ENCODE measurements around the gene SLC46A1. TPM values are rescaled to one million over a fixed set of nuclear protein-coding genes. Genes with fewer than 3 reads are reported as not detected.
"Not testable (repeated sequence)": the region's sequence is repeated elsewhere in the genome, so short reads cannot be mapped to it uniquely, and the experiment has no call there.

SLC46A1 gene
- total RNA-seq (2014; rRNA removed; shearing (Covaris generic)) = 5.0 and 5.1 TPM in 2 replicates

DNA sequence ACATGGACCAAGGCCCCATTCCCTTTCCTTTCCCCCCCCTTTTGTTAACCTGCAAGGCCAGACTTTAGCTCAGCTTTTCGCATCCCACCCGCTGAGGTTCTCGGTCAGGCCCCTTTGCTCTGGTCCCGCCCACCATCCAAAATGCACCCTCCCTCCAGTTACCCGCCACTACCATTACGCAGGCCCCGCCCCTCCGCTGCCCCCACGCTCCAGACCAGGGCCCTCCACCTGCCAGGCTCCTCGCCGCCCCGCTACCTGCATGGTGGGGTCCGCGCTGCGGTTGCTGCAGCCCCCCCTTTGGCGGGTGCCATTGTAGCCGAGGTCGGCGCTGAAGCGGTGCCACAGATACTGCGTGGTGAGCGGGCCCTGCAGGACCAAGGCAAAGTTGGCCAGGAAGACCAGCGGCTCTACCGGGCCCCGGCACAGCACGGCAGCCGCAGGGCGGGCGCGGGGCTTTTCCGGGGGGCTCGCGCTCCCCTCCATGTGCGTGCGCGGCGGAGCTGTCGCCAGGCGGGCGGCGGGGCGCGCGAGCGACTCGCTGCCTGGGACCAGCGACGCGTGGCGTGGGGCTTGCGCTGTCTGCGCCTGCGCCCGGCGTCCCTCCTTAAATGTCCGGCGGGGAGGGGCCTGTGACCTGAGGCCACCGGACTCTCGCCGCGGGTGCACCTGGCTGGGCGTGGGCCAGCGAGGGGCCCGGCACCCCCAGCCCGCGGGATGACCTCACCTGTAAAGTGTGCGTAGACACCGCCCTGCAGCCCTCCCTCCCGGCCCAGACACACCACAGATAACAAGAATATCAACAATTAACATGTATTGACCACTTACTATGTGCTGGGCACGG lies at the start of gene SLC46A1:
SLC46A1 (minus strand) TSS at position 581 of the 841 bp plus-strand sequence; CDS start at position 483, 98 bp downstream.
- peak; percentile 18 for DNase-seq (ENCODE audit: low spot score)

- no peak for DNase-seq (ENCODE audit: low spot score)
These were observed 43.8 kb upstream of the SLC46A1 start for GRCh38 chr17:28449859-28450258.

- DNase-seq (ENCODE audit: low spot score) = no peak
These were observed 41.4 kb upstream of the SLC46A1 start for GRCh38 chr17:28447396-28447760.

- peak; percentile 15 for DNase-seq (ENCODE audit: low spot score)
These were observed 40.8 kb upstream of the SLC46A1 start for GRCh38 chr17:28446716-28447395.

- DNase-seq (ENCODE audit: low spot score) = no peak
These were observed 38.1 kb upstream of the SLC46A1 start for GRCh38 chr17:28443901-28444638.

- not testable (repeated sequence) for DNase-seq (ENCODE audit: low spot score)
These were observed 28.3 kb upstream of the SLC46A1 start for GRCh38 chr17:28434326-28434725.

DNA sequence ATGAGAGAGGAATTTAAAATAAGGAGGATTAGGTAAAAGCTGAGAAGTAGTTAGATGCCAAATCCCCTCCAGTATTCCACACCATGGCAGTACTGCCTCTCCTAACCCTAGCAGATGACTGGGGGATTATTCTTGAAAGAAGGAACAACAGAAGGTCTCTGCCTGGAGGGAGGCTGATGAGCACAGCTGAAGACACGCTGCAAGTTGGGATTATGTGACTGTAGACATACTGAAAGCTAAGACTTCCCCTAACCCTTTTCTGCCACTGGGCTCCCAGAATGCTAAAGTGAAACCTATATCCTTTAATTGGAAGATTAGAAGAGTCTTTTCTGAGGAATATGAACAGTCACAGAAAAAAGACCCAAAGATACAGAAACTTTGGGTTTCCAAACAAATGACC lies 27.7 kb upstream of the SLC46A1 start:
- no peak for DNase-seq (ENCODE audit: low spot score)

DNA sequence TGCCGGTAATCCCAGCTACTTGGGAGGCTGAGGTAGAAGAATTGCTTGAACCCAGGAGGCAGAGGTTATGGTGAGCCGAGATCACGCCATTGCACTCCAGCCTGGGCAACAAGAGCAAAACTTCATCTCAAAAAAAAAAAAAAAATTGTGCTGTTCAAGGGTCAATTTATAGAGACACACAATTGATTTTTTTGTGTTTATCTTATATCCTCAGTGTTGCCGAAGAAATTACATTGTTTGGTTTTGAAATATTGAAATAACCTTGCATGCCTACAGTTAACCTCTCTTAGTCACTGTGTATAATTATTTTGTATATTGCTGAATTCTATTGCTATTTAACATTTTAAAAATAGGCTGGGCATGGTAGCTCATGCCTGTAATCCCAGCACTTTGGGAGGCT lies 22.0 kb upstream of the SLC46A1 start:
- not testable (repeated sequence) for DNase-seq (ENCODE audit: low spot score)

DNA sequence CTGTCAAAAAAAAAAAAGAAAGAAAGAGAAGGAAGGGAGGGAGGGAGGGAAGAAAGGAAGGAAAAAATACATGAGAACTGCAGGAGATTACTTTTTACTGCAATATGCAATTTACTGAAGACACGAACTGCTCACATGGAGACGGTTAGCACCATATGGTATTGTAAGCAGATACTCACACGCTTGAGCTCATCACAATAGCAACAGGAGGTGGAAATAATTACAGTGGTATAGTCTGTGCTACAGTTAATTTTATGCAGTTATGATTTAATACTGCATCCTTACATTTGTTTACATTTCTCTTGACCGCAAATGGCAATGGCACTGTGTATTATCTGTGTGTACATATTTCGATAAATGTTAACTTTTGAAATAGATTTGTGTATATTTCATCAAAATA lies 21.4 kb upstream of the SLC46A1 start:
- DNase-seq (ENCODE audit: low spot score) = no peak

- DNase-seq (ENCODE audit: low spot score) = peak; percentile 38
These were observed 20.1 kb upstream of the SLC46A1 start for GRCh38 chr17:28426081-28426519.

DNA sequence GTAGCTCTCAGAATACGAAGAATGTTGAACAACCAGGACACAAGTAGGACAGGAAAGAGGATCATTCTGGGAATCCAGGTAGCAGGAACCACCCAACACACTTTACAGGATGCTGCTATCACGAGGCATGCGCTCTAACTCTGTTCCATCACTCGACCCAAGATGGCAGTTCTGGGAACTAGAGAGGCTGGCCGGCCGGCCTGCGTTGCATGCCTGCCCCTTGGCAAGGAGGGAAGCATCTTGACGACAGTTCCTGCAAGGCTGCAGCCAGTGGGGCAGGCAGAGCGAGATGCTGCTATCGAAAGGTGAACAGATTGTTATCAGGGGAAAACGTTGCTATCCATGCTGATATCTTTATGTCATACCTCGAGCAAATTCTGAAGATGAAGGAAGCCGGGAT lies 19.2 kb upstream of the SLC46A1 start:
- DNase-seq (ENCODE audit: low spot score) = no peak

- no peak for DNase-seq (ENCODE audit: low spot score)
These were observed 15.8 kb upstream of the SLC46A1 start for GRCh38 chr17:28421787-28422305.

- DNase-seq (ENCODE audit: low spot score) = peak; percentile 59
These were observed 10.8 kb upstream of the SLC46A1 start for GRCh38 chr17:28416703-28417311.

DNA sequence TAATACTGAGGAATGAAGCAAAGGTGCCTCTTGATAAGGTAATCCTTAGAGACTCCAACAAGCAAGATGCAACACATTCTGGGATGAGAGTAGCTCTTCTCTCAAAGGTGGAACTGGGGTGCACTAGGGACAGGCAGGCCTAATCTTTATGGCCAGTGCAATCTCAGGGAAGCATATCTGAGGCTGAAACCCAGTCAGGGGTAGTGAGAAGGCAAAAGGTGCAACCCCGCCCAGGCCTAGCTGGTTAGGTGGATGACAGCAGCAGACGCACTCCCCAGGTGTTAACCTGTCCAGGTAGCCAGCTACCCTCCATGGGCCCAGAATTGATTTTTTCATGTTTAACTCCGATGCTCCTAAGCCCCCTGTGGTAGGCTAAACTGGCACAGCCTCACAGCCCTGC lies 9.9 kb upstream of the SLC46A1 start:
- DNase-seq (ENCODE audit: low spot score) = no peak

DNA sequence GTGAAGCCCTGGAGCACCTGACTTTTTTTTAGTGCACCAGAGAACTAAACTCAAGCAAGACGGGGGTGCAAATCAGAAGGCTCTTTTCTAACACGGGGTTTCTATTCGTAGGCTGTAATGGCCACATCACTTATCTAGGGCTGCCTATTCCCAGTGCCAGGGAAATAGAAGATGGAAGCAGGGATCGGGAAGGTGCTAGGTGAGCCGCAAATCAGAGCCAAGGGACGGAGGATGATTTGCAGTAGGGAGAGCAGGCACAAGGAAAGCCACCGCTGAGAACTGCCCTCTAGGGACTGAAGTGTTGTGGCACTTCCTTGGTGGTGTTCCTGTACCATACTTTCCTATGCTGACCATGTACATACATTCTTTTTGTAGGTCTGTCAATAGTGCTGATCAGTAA lies 7.8 kb upstream of the SLC46A1 start:
- peak; percentile 13 for DNase-seq (ENCODE audit: low spot score)

- DNase-seq (ENCODE audit: low spot score) = no peak
These were observed 6.1 kb upstream of the SLC46A1 start for GRCh38 chr17:28412099-28412498.

DNA sequence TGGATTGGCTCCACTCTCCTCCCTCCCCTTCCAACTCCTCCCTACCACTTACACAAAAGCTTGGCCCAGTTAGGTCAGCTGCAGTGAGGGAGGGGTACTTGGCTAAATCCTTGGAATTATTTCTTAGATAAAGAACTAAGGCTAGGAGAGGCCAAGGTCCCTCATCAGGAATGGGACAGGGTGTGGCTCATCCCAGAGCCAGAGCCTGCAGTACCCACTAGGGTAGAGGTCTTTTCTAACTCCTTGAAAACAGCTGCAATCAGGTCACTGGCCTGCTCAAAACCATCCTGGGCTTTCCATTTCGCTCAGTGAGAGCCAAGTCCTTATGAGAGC lies 1.9 kb upstream of the SLC46A1 start:
- no peak for DNase-seq (ENCODE audit: low spot score)

DNA sequence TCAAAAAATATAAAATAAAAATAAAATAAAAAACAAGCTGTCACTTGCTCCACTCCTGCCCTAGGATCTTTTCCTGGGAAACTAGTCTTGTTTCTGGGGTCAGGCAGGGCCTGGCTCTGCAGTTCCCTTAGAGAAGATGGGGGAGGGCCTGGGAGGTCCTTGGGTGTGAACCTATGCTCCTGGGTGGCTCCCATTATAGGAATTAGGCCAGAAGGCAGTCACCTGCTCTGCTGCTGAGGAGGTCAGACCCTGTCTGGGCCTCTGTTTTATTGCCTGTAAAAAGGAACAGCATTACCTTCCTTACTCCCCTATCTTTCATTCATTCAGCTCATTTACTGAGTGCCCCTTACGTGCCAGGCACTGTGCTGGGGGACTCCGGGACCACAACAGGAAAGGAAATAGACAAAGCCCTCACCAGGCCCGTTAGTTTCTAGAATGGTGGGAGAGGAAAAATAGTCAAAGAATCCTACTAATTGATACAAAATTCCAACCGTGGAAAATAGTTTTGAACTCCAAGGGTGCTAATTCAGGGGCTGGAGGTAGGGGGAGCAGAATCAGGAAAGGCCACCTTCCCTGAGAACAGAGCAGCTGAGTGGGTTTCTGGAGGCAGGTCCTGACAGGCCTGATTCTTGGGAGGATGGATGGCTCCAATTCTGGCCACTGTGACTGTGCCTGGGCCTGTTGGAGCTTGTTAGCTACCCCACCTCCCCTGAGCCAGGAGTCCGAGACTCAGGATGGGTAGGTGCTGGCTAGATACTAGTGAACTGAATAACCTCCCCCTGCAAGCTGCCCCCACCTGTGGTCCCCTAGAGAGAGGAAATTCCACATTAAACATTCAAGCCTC lies 1.3 kb upstream of the SLC46A1 start:
- DNase-seq (ENCODE audit: low spot score) = no peak

DNA sequence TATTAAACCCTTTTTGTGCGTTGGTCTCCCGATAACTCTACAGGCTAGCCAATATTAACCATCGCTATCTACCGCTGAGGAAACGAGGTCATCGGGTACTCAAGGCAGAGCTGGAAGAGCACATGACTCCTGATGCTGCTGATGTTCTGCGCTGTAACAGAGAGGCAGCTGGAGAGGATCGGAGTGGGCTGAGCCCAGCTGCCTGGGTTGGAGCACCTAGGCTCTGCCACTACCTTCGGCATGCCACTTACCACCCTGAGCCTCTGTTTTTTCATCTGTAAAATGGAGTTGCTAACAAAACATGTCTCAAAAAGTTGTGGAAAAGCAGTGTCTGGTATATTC lies 432 bp upstream of the SLC46A1 start:
- DNase-seq (ENCODE audit: low spot score) = no peak

DNA sequence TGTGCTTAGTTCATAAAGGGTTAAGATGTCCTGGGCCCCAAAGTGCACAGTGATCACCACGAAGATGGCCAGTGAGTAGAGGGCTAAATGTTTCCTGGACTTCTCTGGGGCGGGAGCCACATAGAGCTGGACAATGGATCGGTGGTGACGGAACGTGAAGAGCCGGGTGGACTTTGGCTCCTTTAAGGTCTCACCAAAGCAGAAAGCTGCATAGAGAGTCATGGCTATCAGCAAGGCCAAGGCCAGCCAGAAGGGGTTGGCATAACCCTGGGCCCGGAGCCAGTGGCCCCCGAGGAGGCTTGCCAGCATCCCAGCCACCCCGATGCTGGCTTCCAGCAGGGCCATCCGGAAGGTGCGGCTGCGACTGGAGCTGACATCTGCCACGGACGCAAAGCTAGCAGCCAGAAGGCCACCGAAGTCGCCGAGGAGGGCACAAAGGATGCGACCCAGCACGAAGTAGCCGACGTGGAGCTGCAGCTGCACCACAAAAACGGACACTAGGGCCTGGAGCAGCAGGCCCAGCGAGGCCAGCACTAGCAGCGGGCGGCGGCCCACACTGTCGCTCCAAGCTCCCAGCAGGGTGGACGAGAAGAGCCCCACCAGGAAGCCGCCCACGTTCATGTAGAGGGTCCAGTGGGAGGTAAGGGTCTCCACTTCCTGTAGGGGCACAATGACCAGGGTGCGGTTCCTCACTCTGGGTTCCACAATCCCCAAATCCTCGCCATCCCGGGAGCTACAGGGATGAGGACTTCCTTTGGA lies 1.0 kb downstream of the SLC46A1 start:
- no peak for DNase-seq (ENCODE audit: low spot score)
